HT-29 (cell line): ENCODE measurements around the gene RPGRIP1L. TPM values are rescaled to one million over a fixed set of nuclear protein-coding genes. Genes with fewer than 3 reads are reported as not detected.

Experiments used
- DNase-seq: peaks from one replicate; pipeline ENCODE4 v3.0.0-alpha.2; 2015; ENCODE audit warnings: low spot score
- total RNA-seq: library from RNA; depleted of rRNA; stranded (reverse); fragments of >200 nt; shearing (Covaris generic); gene quantifications from 2 replicates; pipeline ENCODE4 v1.2.3, GENCODE V29; 2014

RPGRIP1L gene
- total RNA-seq, 1 experiment from 2014 or later, result 3.4 TPM

DNA sequence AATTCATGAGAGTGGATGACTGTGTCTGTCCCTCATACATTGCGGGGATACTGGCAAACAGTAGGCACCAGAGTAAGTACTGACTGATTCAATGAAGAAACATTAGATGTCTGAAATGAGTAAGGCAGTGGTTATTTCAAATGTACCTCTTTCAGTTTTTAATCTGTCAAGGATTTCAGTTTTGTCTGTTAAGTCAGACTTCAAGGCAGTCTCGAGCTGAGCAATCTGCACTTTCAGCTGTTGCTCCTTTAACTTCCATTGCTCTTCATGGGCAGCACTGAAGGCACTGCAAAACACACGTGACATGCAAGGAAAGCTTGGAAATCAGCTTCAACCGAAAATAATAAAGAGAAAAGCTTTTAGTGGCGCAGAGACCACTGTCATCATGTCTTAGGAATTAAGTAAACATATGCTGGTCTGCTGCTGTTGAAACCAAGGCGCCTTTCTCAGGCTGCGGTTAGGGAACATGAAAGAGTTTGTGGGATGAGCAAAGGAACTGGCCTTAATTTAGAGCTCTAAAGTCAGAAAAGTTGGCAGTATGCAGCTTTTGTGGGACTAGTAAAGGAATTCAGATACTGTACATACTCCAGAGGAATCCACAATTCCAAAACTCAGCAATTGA is 38.8 kb downstream of the RPGRIP1L start:
- no peak for DNase-seq

GRCh38 chr16:53662072-53662471 is 41.6 kb downstream of the RPGRIP1L start:
- no peak for DNase-seq

GRCh38 chr16:53654946-53655345 is 48.7 kb downstream of the RPGRIP1L start:
- no peak for DNase-seq

DNA sequence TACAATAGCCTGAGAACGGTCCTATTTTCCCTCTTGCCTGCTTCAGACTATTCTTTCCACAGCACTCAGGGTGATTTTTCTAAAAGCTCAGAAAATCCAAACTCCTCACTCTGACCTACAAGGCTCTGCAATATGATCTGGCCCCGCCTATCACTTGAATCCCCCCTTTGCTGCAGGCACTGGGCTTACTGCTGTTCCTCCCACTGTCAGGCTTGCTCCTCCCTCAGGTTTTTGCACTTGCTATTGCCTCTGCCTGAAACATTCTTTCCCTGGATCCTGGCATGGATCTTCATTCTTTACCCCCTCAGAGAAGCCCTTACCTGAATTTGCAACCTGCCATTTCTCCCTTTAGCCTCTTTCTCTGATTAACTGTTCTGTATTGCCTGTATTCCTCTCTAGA is 52.3 kb downstream of the RPGRIP1L start:
- no peak for DNase-seq

- no peak for DNase-seq
Observed at GRCh38 chr16:53646506-53646905, 57.2 kb downstream of the RPGRIP1L start.

- DNase-seq, result no peak
Observed at GRCh38 chr16:53643474-53643873, 60.2 kb downstream of the RPGRIP1L start.

DNA sequence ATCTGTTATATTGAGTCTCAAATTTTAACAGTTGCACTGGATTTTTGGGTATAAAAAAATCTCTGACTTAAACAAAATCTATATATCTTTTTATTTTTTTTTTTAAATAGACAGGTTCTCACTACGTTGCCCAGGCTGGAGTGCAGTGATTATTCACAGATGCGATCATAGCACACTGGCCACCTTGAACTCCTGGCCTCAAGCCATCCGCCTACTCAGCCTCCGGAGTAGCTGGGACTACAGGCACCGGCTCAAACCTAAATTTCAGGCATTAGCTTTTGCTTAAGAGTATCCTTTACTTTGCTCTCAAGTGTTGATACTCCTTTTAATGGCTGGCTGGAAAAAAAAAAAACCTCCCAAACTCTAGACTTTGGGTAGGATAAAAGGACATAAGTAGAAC is 61.6 kb downstream of the RPGRIP1L start:
- DNase-seq, result no peak

DNA sequence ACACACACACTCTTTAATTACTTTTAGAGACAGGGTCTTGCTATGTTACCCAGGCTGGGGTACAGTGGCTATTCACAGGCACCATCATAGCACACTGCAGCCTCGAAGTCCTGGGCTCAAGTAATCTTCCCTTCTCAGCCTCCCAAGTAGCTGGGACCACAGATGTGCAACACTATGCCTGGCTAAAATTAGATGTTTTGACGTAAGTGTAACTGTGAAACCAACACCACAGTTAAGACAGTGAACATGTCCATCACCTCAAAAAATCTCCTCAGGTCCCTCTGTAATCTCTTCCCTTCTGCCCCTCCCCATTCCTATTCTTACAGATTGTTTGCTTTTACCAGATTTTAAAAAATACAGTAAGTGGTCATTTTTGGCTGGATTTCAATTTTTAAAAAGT is 66.7 kb downstream of the RPGRIP1L start:
- DNase-seq, result no peak

DNA sequence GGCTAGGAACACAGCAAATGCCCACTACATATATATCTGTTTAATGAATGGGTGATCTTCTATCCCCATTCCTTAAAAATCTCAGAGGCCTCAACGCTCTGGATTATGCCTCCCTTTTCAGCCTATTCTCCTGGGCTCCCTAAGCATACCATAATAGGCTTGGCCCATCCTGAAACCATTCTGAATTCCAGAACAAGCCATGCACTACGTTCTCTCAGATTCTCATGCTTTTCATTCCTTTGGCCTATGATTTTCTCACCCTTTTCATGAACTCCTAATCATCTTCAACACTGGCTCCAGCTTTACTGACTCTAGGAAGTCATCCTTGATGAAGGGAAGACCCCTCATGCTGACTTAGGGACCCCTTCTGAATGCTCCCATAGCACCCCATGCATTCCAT is 71.1 kb downstream of the RPGRIP1L start:
- DNase-seq, result no peak

DNA sequence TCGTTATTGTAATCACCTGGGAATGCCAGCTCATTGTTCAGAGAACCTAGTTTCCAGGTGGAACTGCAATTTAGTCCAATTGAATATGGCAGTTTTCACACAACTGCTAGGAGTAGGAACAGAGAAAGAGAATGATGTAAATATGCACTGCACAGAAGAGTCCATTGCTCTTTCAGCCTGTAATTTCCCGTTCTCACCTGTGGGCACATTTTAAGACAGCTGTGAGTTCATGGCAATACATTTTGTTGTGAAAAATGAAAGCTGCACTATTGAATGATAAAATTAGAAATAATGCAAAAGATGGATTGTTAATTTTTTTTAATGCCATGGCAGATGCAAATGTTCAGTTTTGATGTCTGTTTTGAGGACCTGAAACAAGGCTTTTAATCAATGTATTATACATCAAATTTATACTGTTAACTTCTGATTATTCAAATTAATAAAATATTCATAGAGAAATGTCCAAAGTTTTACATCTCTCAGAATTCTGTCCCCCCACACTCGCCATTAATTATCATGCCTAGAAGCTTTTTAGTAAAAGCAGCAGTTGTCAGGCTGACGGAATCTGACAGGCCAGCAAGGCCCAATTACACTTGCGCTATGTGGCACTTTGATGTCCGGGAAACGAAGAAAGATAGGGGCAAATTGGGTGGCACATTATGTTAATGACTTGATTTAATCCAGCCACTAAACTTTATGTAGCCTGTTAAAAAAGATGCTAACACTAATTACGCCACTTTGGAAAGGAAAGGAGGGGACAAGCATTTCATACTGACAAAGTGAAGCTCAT is 72.2 kb downstream of the RPGRIP1L start:
- no peak for DNase-seq

GRCh38 chr16:53629607-53630312 is 73.9 kb downstream of the RPGRIP1L start:
- DNase-seq, result no peak

DNA sequence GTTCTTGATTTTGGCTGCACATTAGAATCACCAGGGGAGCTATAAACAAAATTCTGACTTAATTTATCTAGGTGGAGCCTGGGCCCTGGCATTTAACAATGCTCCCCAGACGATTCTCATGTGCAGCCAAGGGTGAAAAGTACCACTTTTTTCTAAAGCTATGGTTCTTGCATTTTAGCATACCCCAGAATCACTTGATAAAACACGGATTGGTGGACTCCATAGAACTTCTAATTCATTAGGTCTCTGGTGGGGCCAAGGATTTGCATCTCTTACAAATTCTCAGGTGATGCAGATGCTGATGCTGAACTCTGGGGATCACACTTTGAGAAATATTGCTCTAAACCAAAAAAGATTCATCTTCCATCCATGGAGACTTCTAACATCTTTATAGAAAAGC is 74.5 kb downstream of the RPGRIP1L start:
- DNase-seq, result no peak

GRCh38 chr16:53626811-53627210 is 76.8 kb downstream of the RPGRIP1L start:
- DNase-seq, result no peak

DNA sequence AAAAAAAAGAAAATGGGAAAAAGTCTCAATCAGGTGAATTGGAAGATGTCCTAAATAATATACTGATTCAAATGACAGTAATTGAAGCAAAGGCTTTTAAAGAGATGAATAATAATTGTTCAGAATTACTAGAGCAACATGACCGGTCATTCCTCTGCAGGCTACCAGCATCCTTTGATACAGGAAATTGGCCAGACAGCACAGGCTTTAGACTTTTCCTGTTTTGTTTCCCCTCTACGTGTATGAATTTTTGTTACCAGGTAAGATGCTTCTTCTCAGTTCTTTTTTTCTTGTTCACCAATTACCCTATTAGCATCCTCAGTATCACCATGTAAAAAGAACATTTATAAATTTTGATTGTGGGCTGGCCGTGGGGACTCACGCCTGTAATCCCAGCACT is 77.5 kb downstream of the RPGRIP1L start:
- no peak for DNase-seq

DNA sequence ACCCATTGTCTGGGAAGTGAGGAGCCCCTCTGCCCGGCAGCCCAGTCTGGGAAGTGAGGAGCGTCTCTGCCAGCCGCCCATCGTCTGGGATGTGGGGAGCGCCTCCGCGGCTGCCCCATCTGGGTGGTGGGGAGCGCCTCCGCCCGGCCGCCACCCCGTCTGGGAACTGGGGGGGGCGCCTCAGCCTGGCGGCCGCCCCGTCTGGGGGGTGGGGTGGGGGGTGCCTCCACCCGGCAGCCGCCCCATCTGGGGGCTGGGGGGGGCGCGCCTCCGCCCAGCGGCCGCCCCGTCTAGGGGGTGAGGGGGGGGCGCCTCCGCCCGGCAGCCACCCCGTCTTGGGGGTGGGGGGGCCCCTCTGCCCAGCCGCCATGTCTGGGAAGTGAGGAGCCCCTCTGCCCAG is 78.4 kb downstream of the RPGRIP1L start:
- DNase-seq, result no peak

GRCh38 chr16:53622315-53622714 is 81.3 kb downstream of the RPGRIP1L start:
- no peak for DNase-seq

GRCh38 chr16:53620476-53620875 is 83.2 kb downstream of the RPGRIP1L start:
- DNase-seq, result no peak

GRCh38 chr16:53619235-53619634 is 84.4 kb downstream of the RPGRIP1L start:
- no peak for DNase-seq

DNA sequence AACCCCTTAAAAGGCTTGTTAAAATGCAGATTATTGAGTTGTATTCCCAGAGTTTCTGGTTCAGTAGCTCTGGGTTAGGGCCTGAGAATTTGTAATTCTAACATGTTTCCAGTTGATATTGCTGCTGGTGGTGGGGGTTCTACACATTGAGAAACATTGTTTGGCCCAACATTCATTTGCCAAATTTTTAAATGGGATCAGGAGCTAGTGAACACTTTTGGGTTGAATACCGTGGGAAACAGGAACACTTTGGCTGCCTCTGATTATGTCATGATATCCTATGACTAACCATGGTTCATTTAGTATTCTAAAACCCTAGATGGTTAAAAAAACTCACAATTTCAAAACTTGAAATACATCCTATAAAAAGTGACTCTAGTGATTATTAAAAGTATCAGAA is 89.3 kb downstream of the RPGRIP1L start:
- DNase-seq, result no peak

- peak; percentile 76 for DNase-seq
Observed at GRCh38 chr16:53612003-53612402, 91.7 kb downstream of the RPGRIP1L start.

DNA sequence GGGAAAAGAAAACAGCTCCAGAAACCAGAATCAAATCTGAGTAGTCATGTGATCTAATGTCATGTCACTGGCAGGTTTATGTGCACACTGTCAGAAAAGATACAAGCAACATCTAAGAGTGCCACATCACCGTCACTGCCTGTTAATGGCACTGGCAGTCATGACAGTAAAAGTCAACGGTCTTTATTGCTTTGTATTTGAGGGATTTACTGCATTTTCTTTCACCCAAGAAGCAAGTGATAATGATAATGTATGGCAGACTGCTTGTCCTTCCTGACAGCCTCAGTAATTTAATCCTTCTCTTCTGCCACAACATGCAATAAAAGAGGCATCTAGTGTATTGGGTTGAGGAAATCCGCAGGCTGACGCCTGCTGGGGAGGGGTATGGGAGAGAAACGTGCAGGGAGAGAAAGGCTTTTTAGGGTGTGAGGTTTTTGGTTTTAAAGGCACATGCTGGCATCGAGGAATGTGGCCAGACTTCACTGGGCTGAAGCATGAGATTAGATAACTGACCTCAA is 92.4 kb downstream of the RPGRIP1L start:
- peak; percentile 4 for DNase-seq

- DNase-seq, result no peak
Observed at GRCh38 chr16:53609536-53609935, 94.1 kb downstream of the RPGRIP1L start.

DNA sequence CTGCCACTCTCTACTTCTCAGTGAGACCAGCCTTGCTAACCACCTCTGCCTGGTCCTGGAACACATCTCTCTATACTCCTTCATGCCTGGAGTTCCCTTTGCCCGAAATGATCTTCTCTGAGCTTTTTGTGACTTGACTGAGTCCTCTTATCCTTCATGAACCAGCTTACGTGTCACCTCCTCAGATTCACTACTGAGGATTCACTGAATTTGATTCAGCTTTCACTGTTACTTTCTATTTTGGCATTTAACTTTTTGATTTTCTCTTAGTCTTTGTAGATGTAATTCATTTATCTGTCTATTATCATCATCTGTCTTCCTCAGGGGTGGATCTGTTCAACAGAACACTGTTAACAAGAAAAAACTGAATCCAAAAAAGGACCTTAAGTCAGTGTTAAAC is 95.6 kb downstream of the RPGRIP1L start:
- no peak for DNase-seq
